GM12892 (cell line): ENCODE results near the gene CYTH2.

Experiments
- POLR2A ChIP-seq: IDR thresholded peaks from 2 replicates; pipeline ENCODE4 v1.6.1; 2011; ENCODE audit warnings: low read depth, low read length, control low read depth
- POLR2AphosphoS5 ChIP-seq: IDR thresholded peaks from 2 replicates; pipeline ENCODE4 v1.6.1; 2011; ENCODE audit warnings: low read depth, low read length, control low read depth
- TAF1 ChIP-seq: IDR thresholded peaks from 2 replicates; pipeline ENCODE4 v1.6.1; 2011; ENCODE audit warnings: low read depth, mild to moderate bottlenecking, control low read depth, low read length, borderline replicate concordance

DNA sequence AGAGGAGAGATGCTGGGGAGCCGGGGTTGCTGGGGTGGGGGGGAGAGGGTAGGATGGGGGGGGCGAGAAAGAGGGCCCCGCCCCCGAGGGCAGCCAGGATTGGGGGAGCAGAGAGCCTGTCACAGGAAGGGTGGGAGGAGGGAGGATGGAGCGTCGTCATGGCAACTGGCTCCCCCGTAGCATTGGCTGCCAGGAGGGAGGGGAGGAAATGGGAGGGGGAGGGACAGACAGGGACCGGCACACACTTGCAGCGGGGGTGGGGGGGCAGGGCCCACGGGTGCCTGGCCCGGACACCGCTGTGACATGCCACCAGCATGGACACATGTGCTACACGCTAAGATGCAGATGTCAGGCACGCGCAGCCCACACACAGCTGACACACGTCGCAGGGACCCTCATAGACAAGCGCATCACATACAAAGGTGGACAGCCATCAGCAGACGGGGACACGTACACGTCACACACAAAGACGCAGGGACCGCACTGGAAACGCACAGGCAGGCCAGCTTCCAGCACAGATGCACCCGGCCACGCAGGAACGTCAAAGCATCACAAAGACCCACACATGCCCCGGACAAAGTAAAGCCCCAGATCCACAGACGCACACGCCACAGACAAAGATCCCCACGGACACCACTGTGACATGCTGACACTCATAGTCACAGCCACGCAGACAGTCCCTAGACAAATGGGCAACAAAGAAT is 42.8 kb downstream of the CYTH2 start, which contains the start of gene LMTK3:
- TF ChIP-seq POLR2AphosphoS5, result no peak
- no peak for TF ChIP-seq POLR2A
- TF ChIP-seq TAF1, result no peak
